ENCODE measurements around the gene APOA4.

- TF ChIP-seq CTCF (IDR thresholded peaks at IDR 0.05) (no peak), POLR2A (IDR thresholded peaks at IDR 0.05) (no peak)
Observed at GRCh38 chr11:116826751-116827431, 3.8 kb upstream of the APOA4 start.

Measured in lower leg skin (tissue), 3 donors.